NT2/D1 (cell line): ENCODE measurements around the gene CPXM2.

Experiments
- DNase-seq: peaks from one replicate; pipeline ENCODE4 v3.0.0-alpha.2; 2011; ENCODE audit warnings: low read depth, low spot score
- H3K27me3 ChIP-seq: 2 replicates; pipeline ENCODE4 v1.6.0; 2011; ENCODE audit warnings: mild to moderate bottlenecking; ENCODE audit not compliant: insufficient read length, insufficient read depth
- H3K36me3 ChIP-seq: 2 replicates; pipeline ENCODE4 v1.6.1; 2011; ENCODE audit warnings: mild to moderate bottlenecking, low read length, mixed read lengths; ENCODE audit not compliant: insufficient read depth, insufficient read length
- H3K4me1 ChIP-seq: 2 replicates; pipeline ENCODE4 v1.5.1; 2011; ENCODE audit not compliant: insufficient read depth, insufficient read length
- H3K4me3 ChIP-seq: 2 replicates; pipeline ENCODE4 v1.5.1; 2011; ENCODE audit warnings: low read depth; ENCODE audit not compliant: insufficient read length
- H3K9ac ChIP-seq: 2 replicates; pipeline ENCODE4 v1.6.0; 2011; ENCODE audit warnings: low read depth; ENCODE audit not compliant: insufficient read length
- H3K9me3 ChIP-seq: 2 replicates; pipeline ENCODE4 v1.5.1; 2011; ENCODE audit warnings: mild to moderate bottlenecking, low read length; ENCODE audit not compliant: insufficient read depth
- SUZ12 ChIP-seq: IDR thresholded peaks from 2 replicates; pipeline ENCODE4 v1.6.1; 2011; ENCODE audit not compliant: insufficient read length, insufficient read depth; ENCODE audit errors: extremely low read depth
- YY1 ChIP-seq: IDR thresholded peaks from 2 replicates; pipeline ENCODE4 v1.6.1; 2011; ENCODE audit not compliant: insufficient read length, insufficient read depth
- ZNF274 ChIP-seq: IDR thresholded peaks from 2 replicates; pipeline ENCODE4 v1.6.1; 2011; ENCODE audit warnings: mild to moderate bottlenecking, low read depth, low read length

The CPXM2 gene

DNA sequence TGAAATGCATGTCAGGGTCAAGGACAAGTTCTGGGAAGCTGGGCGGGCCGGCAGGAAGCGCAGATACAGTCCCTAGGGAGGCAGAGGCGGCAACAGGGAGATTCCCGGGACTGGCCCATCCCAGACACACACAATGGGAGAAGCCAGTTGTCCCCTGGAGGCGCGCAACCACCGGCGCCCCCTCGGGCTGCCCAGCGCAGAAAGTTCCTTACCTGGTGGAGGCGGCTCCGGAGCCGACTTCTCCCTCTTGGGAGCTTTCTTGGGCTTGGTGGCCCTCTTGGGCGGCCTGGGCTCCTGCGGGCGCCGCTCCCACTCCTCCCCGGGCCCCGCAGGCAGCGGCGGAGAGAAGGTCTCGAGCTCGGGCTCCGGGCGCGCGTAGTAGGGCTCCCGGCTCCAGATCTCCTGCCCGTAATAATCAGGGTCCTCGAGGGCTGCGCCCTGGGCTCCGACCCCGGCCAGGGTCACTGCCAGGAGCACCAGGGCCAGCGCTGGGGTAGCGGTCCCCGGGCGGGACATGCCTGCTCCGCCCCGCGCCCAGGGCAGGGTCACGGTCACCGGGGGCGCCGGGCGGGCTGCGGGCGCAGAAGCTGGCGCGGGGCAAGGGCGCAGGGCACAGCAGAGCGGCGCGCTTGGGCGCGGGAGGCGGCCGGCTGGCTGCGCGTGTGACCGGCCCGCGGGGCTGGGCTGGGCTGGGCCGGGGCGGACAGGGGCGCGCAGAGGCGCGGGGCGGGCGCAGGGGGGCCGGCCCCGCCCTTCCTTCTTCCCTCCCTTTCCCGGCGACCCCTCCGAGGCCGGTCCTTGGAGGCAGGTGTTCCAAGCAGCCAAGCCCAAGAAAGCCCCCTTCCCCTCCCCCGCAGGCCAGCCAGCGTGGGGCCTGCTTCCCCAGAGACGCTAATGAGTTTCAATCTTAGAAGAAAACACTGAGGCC lies at the start of gene CPXM2:
CPXM2 (minus strand) TSS at position 664 of the 928 bp plus-strand sequence; CDS start at position 516, 148 bp downstream.
- peak within 1 kb of the TSS; percentile 82 for H3K9ac ChIP-seq
- H3K4me3 ChIP-seq: peak within 1 kb of the TSS; percentile 50
- no peak for TF ChIP-seq SUZ12
- no peak for TF ChIP-seq ZNF274
- no peak for TF ChIP-seq YY1
- H3K9me3 ChIP-seq: no peaks in the 10 kb centered on the region
- no peaks in the 10 kb centered on the region for H3K4me1 ChIP-seq
- no peak for DNase-seq
- H3K36me3 ChIP-seq: peaks cover 4% of the 10 kb centered on the region
- peaks cover 3% of the 10 kb centered on the region for H3K27me3 ChIP-seq

DNA sequence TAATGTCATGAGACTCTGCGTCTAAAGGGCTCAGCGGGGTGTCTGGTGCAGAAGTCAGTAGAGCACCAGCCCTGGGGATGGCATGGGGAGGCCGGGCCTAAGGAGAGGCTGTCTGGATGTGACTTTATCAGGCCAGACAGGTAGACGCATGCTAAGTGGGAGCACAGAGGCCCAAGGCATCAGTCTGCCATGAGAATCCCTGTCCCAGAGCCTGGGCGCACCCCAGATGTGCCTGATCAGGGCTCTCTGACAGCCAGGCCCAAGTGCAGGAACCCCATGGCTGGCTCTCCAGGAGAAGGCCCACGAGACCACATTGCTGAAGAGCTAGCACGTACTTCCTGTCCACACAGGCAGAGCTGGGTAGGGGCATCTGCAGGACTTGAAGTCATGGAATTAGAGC lies 48.0 kb upstream of the CPXM2 start:
- Histone ChIP-seq H3K9ac (no peak overlapping the region), H3K9me3 (no peaks in the 10 kb centered on the region), H3K4me1 (peaks cover under 1% of the 10 kb centered on the region), H3K4me3 (no peak overlapping the region), H3K36me3 (no peaks in the 10 kb centered on the region), H3K27me3 (no peaks in the 10 kb centered on the region)
- TF ChIP-seq SUZ12 (no peak), YY1 (no peak), ZNF274 (no peak)
- no peak for DNase-seq

DNA sequence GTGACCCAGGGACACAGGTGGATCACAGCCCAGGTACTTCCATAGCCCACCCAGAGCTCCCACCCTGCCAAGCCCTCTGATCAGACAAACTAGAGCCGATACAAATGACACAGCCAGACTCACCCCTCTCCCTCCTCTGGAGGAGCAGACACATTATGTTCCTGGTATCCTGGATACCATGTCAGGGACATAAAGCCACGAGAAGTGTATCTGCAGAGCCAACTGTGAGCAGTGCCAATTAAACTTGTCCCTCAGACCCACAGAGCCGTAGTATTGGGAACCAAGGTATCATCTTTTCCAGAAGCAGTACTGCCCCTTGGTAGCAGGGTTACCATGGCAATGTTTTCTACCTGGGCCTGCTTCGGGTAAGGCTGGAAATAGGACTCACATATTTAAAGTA lies 47.3 kb upstream of the CPXM2 start:
- H3K9ac ChIP-seq: no peak overlapping the region
- no peak for DNase-seq
- H3K36me3 ChIP-seq: no peaks in the 10 kb centered on the region
- H3K4me1 ChIP-seq: peaks cover 2% of the 10 kb centered on the region
- no peak overlapping the region for H3K4me3 ChIP-seq
- no peak for TF ChIP-seq ZNF274
- TF ChIP-seq SUZ12: no peak
- no peak for TF ChIP-seq YY1
- no peaks in the 10 kb centered on the region for H3K27me3 ChIP-seq
- H3K9me3 ChIP-seq: no peaks in the 10 kb centered on the region

DNA sequence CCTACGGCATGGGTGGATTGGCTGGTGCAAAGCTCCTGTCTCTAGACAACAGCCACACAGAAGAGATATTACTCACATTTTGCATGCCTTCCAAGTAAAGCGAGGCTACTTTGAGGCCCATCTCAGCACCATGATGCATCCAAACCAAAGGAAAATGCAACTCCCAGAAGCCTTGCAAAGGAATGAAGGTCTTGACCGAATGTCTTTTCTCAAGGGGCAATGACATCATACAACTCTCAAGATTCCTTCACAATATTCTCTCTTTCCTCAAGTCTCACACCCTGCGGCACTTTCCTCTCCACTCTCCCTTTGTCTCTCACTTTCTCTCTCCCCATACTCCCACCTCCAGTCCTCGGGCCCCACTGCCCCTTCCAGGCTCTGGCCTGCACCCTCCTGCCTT lies 44.8 kb upstream of the CPXM2 start:
- Histone ChIP-seq H3K36me3 (no peaks in the 10 kb centered on the region), H3K4me1 (peaks cover 2% of the 10 kb centered on the region), H3K27me3 (no peaks in the 10 kb centered on the region), H3K4me3 (no peak overlapping the region), H3K9me3 (peaks cover 17% of the 10 kb centered on the region), H3K9ac (no peak overlapping the region)
- DNase-seq: no peak
- TF ChIP-seq SUZ12: no peak
- no peak for TF ChIP-seq YY1
- no peak for TF ChIP-seq ZNF274

DNA sequence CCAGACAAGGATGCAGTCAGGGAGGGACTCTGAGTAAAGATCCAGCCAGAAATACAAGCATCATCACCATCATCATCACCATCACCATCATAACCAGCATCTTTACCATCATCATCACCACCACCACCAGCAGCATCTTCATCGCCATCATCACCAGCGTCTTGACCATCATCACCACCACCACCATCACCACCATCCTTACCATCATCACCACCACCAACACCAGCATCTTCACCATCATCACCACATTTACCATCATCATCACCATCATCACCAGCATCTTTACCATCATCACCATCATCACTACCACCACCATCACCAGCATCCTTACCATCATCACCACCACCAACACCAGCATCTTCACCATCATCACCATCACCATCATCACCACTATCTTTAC lies 44.1 kb upstream of the CPXM2 start:
- Histone ChIP-seq H3K36me3 (no peaks in the 10 kb centered on the region), H3K9me3 (peaks cover 24% of the 10 kb centered on the region), H3K9ac (no peak overlapping the region), H3K27me3 (no peaks in the 10 kb centered on the region), H3K4me1 (peaks cover 2% of the 10 kb centered on the region), H3K4me3 (no peak overlapping the region)
- TF ChIP-seq SUZ12 (no peak), ZNF274 (no peak), YY1 (no peak)
- DNase-seq: no peak

DNA sequence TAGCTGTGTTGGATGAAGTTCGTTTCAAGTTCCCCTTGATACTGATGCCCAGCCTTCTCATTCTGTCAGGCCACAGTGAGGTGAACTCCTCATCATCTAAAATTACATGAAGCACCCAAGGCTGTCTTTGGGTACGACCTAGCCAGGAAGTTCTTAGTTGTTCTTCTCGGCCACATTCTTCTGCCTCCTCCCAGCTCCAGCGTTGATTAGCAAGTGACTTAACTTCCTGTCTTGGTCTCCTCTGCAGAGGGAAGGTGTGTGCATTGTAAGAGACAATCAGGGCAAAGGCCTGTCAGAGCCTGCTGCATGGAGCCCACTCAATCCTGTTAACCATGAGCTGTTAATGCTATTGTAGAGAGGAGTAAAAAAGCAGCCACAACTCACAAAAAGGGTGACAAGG lies 43.2 kb upstream of the CPXM2 start:
- Histone ChIP-seq H3K27me3 (no peaks in the 10 kb centered on the region), H3K9ac (no peak overlapping the region), H3K4me1 (peaks cover 2% of the 10 kb centered on the region), H3K36me3 (no peaks in the 10 kb centered on the region), H3K9me3 (peaks cover 28% of the 10 kb centered on the region), H3K4me3 (no peak overlapping the region)
- TF ChIP-seq YY1 (no peak), SUZ12 (no peak), ZNF274 (no peak)
- DNase-seq: no peak

DNA sequence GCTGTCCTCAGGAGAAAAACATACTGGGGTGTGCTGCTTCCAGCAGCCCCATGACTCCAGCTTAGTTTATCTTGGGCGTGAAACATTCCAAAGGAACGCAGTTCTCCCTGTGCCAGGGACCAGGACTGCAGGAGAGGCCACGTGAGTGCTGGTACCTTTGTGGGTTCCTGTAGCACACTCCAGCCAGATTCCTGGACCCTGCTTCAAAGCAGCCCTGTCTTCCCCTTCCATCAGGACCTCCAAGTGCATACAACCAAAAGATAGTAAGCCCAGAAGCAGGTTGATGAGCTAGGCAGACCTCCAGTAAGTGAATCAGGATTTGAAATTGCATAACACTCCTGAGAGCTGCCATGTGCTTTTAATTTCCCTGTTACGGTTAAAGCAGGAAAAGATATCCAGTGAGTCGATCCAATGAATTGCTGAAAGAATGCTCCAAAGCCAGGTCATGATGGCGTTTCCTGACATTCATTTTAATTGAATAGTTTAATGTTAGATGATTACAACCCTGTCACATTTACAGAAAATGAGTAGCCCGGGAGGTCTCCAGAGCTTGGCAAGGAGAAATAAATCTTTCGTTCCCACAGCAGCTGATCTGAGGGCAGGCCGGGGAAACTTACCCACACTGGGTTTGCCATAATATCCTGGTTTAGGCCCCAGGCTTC lies 38.9 kb upstream of the CPXM2 start:
- H3K36me3 ChIP-seq: no peaks in the 10 kb centered on the region
- TF ChIP-seq ZNF274 (no peak), SUZ12 (no peak), YY1 (no peak)
- no peak for DNase-seq
- H3K27me3 ChIP-seq: no peaks in the 10 kb centered on the region
- no peak overlapping the region for H3K4me3 ChIP-seq
- peaks cover 28% of the 10 kb centered on the region for H3K9me3 ChIP-seq
- peaks cover 2% of the 10 kb centered on the region for H3K4me1 ChIP-seq
- no peak overlapping the region for H3K9ac ChIP-seq
